GM12872 (cell line): ENCODE results near the gene LIPT2.
A peak's percentile ranks its signal among the peaks of the same experiment; 100 is the strongest.

Experiments
- TF ChIP-seq, protein P1 (sequence below): IDR thresholded peaks from 3 replicates; pipeline ENCODE4 v1.5.1; 2011; ENCODE audit warnings: low read depth, mild to moderate bottlenecking, low read length, moderate library complexity; ENCODE audit not compliant: insufficient read depth

Gene LIPT2

GRCh38 chr11:74462009-74462408 lies 31.5 kb downstream of the LIPT2 start:
- TF ChIP-seq, protein P1, sequence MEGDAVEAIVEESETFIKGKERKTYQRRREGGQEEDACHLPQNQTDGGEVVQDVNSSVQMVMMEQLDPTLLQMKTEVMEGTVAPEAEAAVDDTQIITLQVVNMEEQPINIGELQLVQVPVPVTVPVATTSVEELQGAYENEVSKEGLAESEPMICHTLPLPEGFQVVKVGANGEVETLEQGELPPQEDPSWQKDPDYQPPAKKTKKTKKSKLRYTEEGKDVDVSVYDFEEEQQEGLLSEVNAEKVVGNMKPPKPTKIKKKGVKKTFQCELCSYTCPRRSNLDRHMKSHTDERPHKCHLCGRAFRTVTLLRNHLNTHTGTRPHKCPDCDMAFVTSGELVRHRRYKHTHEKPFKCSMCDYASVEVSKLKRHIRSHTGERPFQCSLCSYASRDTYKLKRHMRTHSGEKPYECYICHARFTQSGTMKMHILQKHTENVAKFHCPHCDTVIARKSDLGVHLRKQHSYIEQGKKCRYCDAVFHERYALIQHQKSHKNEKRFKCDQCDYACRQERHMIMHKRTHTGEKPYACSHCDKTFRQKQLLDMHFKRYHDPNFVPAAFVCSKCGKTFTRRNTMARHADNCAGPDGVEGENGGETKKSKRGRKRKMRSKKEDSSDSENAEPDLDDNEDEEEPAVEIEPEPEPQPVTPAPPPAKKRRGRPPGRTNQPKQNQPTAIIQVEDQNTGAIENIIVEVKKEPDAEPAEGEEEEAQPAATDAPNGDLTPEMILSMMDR = no peak

DNA sequence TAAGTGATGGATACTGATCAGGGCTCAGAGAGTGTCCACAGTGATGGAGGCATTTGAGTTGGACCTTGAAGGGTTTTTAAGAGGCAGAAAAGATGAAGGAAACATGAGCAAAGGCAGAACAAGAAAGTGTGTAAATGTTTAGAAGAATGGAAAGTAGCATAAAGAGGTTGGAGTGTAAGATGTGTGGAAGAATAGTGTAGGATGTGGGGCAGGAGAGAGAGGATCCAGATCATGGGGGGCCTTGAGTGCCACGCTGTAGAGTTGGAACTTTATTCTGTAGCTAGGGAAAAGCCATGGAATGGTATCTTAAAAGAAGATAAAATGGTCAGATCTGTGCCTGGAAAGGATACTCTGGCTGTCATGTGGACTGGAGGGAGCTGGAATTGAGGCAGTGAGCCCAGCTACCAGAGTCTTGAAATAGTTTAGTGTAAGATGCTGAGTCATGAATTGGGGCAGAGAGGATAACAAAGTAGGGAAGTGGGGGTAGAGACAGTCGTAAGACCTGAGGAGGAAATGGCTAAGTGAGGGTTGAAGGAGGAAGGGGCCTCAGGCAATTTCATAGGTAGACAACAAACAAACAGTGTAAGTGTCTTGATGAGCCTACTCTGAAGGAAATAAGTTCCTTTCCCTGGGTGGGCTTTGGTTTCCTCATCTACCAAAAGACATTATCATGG lies 32.9 kb downstream of the LIPT2 start:
- TF ChIP-seq, protein P1 = no peak

GRCh38 chr11:74460065-74460464 lies 33.5 kb downstream of the LIPT2 start:
- TF ChIP-seq, protein P1 = no peak

- TF ChIP-seq, protein P1 = no peak
Measured at GRCh38 chr11:74459584-74459983, 33.9 kb downstream of the LIPT2 start.

DNA sequence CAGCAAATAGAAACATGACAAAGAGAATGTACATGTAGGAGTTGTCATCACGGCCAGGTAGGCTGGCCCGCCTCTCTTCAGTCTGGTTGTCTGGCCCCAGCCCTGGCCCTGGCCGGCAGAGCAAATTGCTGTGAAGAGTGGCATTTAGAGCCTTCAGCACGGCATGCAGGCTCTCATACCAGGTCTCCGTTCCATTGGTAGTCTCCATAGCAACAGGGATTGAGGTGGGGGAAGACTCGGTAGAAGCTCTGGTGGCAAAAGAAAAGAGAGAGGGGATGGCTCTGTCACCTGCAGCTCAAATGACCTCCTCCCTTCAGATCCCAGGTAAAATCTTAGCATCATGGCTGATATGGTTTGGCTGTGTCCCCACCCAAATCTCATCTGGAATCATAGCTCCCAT lies 36.2 kb downstream of the LIPT2 start:
- TF ChIP-seq, protein P1 = no peak

GRCh38 chr11:74453373-74453975 lies 40.0 kb downstream of the LIPT2 start:
- TF ChIP-seq, protein P1 = peak; percentile 87

DNA sequence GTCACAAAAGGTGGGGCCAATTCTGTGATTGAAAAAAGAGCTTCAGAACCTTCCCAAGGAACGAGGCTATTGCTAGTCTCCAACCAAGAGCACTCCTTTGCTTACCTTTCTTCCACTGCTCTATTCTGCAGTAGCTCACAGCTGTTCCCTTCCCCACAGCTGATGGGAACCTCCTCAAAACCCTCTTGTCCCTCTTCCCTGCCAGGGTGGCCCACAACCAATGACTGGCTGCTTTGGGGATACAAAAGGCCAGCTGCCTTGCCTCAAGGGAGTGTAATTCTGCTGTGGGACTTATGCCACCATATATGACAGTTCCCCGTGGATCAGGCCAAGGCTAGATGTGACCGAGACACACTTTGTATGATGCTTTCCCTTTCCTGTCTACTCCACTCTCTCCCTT lies 41.2 kb downstream of the LIPT2 start:
- TF ChIP-seq, protein P1 = no peak
